ENCODE data around the gene CDX1.

GRCh38 chr5:150214289-150214688, 47.7 kb downstream of the CDX1 start:
- TF ChIP-seq POLR2AphosphoS5 (IDR thresholded peaks at IDR 0.05; ENCODE audit: borderline replicate concordance, low read depth, low read length) (no peak), EZH2 (IDR thresholded peaks at IDR 0.05) (no peak), FOXP2 (optimal IDR thresholded peaks at IDR 0.05; ENCODE audit: control extremely low read depth, extremely low read length, insufficient read depth) (no peak)

Measured in SK-N-MC (cell line).